HL-60/S4 treated with retinoic acid at 250 ng/mL for 4 days and 3 days (cell line): ENCODE measurements around the gene BCL2A1.
"Not testable (repeated sequence)": the region's sequence is repeated elsewhere in the genome, so short reads cannot be mapped to it uniquely, and the experiment has no call there.

ENCODE experiments used
- in situ Hi-C: fragments of 300-500 bp; cut with MboI; formaldehyde crosslinking; loops from 2 replicates; pipeline ENCODE4 v1.7.0; 2022; ENCODE audit warnings: low sequenced_read_pairs

Gene BCL2A1

DNA sequence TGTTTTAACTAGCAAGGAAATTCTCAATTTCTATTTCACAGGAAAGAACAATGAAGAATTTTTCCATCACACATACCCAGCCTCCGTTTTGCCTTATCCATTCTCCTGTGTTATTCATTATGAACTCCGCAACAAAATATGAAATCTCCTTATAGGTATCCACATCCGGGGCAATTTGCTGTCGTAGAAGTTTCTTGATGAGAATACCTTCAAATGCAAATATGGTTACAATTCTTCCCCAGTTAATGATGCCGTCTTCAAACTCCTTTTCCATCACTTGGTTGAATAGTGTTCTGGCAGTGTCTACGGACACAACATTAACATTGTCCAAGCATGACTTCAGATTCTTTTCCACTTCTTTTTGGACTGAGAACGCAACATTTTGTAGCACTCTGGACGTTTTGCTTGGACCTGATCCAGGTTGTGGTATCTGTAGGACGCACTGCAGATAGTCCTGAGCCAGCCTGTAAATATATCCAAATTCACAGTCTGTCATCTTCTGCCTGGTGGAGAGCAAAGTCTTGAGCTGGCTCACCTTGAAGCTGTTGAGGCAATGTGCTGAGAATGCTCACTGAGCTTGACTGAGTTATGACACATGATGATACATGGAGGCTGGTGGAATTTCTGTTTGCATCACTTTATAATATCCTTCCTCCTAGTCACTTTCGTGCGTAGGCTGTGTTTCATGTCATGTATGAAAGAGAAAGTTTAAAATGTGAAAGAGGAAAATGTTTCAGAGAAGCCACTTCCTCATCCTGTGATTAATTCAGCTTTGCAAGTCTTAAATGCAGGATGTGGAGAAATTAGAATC lies at the start of gene BCL2A1:
Gene BCL2A1 (minus strand): TSS at position 573 of the 811 bp plus-strand sequence. CDS start 77 bp downstream, at position 496.
- in situ Hi-C loops, result no loop called here

DNA sequence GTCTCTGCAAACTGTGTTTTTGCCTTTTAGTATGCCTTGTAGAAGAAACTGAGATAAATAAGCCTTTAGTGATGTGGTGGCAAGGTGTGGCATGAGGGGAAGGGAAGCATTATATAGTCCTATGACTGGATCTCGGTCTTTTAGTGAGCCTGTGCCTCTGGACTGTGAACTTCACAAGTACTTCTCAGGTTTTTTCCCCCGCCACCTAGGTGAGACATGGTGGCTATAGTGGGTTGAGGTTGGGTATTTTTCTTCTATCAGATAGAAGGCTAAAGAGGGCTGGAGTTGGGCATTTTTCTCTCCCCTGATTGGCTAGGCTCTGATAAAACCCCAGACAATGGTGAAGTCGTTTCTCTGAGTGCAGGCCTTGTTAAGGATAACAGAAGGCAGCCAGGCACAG lies 49.7 kb upstream of the BCL2A1 start:
- in situ Hi-C loops, result no loop called here

DNA sequence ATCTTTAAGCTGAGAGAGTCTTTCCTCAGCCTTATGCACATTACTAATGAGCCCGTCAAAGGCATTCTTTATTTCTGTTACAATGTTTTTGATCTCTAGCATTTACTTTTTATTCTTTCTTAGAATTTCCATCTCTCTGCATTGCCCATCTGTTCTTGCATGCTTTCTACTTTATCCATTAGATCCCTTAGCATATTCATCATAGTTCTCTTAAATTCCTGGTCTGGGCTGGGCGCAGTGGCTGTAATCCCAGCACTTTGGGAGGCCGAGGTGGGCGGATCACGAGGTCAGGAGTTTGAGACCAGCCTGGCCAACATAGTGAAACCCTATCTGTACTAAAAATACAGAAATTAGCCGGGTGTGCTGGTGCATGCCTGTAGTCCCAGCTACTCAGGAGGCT lies 49.2 kb upstream of the BCL2A1 start:
- in situ Hi-C loops, result not testable (repeated sequence)

DNA sequence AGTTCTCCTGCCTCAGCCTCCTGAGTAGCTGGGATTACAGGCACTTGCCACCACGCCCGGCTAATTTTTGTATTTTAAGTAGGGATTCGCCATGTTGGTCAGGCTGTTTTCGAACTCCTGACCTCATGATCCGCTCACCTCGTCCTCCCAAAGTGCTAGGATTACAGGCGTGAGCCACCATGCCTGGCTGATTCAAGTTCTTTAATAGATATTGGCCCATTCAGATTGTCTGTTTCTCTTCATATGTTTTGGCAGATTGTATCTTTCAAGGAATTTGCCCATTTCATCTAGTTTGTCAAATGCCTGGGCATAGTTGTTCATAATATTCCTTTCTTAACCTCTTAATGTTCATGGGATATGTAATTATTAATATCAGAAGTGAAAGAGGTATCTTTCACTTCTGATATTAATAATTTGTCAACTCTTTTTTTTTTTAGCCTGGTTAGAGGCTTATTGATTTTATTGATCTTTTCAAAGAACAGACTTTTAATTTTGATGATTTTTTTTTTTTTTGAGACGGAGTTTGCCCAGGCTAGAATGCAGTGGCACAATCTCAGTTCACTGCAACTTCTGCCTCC lies 48.3 kb upstream of the BCL2A1 start:
- in situ Hi-C loops, result no loop called here

DNA sequence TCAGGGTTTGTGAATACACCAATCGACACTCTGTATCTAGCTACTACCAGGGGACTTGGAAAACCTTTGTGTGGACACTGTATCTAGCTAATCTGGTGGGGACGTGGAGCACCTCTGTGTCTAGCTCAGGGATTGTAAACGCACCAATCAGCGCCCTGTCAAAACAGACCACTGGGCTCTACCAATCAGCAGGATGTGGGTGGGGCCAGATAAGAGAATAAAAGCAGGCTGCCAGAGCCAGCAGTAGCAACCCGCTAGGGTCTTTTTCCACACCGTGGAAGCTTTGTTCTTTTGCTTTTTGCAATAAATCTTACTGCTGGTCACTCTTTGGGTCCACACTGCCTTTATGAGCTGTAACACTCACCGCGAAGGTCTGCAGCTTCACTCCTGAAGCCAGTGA lies 46.1 kb upstream of the BCL2A1 start:
- in situ Hi-C loops, result not testable (repeated sequence)

DNA sequence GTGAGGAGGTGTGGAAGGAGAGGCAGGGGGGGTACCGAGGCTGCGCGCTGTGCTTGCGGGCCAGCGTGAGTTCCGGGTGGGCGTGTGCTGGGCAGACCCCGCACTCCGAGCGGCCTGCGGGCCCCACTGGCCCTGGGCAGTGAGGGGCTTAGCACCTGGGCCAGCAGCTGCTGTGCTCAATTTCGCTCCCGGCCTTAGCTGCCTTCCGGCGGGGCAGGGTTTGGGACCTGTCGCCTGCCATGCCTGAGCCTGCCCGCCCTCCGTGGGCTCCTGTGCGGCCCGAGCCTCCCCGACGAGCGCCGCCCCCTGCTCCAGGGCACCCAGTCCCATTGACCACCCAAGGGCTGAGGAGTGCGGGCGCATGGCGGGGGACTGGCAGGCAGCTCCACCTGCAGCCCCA lies 45.5 kb upstream of the BCL2A1 start:
- in situ Hi-C loops, result not testable (repeated sequence)

DNA sequence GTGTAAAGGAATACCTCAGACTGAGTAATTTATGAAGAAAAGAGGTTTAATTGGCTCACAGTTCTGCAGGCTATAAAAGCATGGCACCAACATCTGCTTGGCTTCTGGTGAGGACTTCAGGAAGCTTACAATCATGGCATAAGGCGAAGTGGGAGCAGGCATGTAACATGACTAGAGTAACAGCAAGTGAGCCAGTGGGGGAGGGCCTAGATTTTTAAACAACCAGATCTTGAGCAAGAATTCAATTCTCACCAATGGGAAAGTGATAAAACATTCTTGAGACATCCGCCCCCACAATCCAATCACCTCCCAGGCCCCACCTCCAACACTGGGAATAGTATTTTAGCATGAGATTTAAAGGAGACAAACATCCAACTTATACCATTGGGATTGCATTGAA lies 44.2 kb upstream of the BCL2A1 start:
- in situ Hi-C loops, result no loop called here

DNA sequence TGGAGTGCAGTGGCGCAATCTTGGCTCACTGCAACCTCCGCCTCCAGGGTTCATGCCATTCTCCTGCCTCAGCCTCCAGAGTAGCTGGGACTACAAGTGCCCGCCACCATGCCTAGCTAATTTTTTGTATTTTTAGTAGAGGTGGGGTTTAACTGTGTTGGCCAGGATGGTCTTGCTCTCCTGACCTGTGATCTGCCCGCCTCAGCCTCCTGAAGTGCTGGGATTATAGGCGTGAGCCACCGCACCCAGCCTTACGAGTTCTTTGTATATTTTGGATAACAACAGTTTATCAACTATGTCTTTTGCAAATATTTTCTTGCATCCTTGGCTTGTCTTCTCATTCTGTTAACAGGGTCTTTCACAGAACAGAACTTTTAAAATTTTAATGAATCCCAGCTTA lies 43.2 kb upstream of the BCL2A1 start:
- in situ Hi-C loops, result not testable (repeated sequence)

DNA sequence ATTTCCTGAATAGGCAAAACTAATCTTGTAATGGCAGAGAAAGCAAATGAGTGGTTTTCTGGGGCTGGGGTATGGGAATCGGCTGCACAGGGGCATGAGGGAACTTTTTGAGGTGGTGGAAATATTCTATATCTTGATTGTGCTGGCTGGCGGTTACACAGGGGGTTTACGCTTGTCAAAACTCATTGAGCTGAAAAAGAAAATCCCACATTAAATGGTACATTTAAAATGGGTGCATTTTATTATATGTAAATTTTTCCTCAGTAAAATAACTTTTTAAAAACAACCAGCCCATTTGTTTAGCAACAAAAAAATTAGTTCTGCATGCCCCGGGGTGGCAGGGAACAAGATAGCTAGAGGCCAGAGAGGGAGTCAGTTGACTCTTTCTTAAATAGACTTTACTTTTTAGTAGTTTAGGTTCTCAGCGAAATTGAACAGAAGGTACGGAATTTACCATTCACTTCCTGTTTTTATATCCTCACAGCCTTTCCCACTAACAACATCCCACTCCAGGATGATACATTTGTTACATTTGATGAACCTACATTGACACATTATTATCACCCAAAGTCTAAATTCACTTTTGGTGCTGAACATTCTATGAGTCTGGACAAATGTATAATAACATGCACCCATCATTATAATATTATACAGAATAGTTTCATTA lies 41.2 kb upstream of the BCL2A1 start:
- in situ Hi-C loops, result no loop called here

DNA sequence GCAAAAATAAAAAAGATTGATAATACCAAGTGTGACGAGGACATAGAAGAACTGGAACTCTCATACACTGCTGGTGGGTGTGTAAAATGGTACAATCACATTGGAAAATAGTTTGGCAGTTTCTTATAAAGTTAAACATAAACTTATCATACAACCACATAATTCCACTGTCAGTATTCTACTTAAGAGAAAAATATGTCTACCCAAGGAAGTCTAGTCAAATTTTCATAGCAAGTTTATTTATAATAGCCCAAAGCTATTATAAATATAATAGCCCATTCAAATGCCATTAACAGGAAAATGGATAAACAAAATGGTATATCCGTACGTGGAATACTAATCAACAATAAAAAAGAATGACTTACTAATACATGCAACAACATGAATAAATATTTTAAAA lies 40.6 kb upstream of the BCL2A1 start:
- in situ Hi-C loops, result no loop called here

DNA sequence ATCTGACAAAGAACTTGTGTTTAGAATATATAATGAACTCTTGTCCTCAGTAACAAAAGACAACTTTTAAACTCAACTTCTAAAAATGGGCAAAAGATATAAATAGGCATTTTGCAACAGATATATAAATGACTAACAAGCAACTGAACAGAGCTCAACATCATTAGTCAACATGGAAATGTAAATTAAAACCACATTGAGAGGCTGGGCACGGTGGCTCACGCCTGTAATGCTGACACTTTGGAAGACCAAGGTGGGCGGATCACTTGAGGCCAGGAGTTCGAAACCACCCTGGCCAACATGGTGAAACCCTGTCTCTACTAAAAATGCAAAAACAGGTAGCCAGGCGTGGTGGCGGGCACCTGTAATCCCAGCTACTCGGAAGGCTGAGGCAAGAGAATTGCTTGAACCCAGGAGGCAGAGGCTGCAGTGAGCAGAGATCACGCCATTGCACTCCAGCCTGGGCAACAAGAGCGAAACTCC lies 40.1 kb upstream of the BCL2A1 start:
- in situ Hi-C loops, result not testable (repeated sequence)

DNA sequence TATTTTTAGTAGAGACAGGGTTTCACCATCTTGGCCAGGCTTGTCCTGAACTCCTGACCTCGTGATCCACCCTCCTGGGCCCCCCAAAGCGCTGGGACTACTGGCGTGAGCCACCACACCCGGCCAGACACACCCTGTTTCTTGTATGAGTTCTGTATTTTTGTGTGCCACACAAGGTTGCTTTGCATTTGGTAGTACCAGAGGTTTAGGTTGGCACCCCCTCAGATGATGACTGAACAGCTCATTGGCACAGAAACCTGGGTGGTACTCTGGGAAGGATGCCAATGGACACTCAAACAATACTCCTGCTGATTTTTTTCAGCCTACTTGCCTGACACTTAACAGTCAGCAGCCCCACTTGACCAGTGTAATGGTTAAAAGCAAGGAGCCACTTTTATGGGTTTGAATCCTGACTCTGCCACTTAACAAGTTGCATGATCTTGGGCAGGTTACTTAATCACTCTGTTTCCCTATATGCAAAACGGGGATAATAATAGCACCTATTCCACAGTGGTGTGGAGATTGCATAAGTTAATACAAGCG lies 39.2 kb upstream of the BCL2A1 start:
- in situ Hi-C loops, result no loop called here

DNA sequence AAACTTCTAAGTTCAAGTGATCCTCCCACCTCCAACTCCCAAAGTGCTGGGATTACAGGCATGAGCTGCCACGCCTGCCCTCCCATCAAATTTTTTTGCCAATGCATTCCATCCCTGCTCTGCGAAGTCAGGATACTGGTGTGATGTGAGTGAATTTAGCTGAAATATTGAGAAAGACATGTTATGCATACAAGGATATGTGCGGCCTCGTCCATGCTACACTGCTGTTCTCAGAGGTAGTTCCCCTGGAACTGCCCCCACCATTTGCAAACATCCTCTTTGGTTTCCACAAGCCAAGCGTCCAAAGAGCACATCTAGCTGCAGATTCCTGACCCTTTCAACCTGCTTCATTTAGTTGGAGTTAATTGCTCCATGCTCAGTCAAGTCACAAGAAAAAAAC lies 36.5 kb upstream of the BCL2A1 start:
- in situ Hi-C loops, result no loop called here

DNA sequence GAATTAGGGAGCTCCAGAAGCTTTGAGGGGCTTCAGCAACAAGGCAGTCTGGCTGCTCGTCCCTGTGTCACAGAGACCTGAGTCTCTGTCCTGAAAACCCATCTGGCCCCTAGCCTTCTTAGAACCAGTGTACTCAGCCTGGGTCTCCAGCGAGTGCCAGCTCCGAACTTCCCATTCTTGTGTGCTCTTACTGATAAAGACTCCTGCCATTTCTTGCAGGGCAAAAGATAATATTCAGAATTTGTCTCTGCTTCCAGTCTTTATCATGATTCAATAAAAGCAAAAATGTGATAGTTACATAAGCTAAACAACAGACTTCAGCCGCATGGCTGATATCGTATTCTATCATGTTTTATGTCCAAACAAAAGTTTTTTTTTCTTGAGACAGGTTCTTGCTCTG lies 36.0 kb upstream of the BCL2A1 start:
- in situ Hi-C loops, result no loop called here

DNA sequence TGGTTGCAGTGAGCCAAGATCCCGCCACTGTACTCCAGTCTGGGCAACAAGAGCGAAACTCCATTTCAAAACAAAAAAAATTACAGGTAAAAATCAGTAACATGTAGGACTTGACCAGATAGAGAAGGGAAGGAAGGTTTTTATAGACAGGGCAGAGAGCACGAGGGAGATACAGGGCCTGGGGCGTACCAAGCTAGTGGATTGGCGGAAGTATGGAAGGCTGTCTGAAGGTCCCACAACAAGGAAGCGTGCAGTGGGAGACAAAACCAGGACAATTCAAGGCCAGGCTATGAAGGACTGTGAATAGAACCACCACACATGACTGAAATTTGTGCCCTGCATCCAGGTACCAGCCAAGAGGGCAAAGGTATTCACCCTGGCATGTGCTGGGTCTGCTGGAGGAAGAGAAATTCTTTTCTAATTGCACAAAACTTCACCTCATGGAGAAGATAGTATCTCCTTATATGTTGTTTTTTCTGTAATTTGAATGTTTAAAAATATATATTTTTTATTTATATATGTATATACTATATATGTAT lies 33.0 kb upstream of the BCL2A1 start:
- in situ Hi-C loops, result no loop called here

DNA sequence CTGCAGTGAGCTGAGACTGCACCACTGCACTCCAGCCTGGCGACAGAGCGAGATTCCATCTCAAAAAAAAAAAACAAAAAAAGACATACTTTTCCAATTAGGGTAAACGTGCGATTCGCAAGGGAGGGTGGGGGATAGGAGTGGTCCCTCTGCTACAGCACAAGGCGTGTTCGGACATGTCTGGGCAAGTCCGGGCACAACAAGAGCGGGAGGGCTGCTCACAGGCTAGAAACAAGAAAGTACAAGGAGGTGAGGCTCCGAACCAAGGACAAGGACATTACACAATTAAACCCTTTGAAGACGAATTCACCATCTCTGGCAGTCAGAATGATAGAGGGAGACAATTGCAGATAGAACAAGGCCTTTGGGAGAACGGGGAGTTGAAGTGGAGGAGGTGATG lies 32.2 kb upstream of the BCL2A1 start:
- in situ Hi-C loops, result no loop called here

DNA sequence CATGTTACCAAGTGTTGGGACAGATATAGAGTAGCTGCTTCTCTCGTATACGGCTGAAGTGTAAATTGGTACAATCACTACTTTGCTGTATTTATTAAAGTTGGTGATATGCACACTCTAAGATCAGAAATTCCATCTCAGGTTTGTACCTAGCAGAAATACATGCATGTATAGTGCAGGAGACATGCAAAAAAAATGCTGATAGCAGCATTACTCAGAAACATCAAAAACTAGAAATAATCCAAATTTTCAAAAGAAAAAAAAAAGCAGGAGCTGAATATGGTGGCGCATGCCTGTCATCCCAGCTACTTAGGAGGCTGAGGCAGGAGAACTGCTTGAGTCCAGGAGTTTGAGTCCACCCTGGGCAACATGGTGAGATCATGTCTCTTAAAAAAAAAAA lies 31.3 kb upstream of the BCL2A1 start:
- in situ Hi-C loops, result no loop called here

DNA sequence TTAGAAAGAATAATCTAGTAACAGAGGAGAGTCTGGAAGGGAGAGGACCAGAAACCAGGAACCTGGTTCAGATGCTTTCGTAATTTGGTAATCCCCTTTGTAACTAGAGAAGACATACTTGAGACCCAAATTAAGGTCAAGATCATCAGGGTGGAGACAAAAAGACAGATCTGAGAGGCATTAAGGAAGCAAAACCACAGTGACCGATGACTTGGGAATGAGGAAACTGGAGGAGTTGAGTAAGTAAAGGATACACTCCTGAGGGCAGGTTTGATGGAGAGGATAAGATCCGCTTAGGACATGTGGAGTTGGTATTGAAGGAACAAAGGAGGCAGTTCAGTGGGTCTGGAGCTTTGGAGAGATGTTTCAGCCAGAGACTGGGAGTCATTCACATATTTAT lies 23.6 kb upstream of the BCL2A1 start:
- in situ Hi-C loops, result no loop called here

DNA sequence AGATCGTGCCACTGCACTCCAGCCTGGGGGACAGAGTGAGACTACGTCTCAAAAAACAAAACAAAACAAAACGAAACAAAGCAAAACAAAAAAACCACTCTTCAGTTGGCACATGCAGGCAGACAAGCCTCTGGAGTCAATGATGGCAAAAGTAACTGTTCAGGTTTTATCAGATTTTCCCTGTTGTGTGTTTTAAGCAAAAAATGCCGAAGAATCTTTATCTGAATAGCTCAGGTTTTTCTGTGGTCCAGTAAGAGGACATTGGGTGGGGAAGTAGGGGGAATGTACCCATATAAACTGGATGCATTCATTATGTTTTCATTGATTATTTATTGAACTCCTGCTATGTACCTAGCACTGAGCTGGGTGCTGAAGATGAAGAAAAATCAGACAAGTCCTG lies 20.8 kb upstream of the BCL2A1 start:
- in situ Hi-C loops, result no loop called here

DNA sequence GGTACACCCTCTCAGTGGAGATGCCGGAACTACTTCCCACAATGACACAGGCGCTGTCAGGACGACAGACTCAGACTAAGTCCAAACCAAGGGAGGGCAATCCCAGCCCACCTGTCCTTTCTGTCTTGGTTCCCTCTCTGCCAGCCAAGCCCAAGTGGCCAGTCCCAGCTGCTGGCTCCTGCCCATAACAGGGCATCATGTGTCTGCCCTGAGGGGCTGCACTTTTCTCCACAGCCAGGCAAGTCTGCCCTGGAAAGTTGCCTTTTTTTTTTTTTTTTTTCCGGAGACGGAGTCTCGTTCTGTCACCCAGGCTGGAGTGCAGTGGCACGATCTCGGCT lies 20.0 kb upstream of the BCL2A1 start:
- in situ Hi-C loops, result no loop called here

DNA sequence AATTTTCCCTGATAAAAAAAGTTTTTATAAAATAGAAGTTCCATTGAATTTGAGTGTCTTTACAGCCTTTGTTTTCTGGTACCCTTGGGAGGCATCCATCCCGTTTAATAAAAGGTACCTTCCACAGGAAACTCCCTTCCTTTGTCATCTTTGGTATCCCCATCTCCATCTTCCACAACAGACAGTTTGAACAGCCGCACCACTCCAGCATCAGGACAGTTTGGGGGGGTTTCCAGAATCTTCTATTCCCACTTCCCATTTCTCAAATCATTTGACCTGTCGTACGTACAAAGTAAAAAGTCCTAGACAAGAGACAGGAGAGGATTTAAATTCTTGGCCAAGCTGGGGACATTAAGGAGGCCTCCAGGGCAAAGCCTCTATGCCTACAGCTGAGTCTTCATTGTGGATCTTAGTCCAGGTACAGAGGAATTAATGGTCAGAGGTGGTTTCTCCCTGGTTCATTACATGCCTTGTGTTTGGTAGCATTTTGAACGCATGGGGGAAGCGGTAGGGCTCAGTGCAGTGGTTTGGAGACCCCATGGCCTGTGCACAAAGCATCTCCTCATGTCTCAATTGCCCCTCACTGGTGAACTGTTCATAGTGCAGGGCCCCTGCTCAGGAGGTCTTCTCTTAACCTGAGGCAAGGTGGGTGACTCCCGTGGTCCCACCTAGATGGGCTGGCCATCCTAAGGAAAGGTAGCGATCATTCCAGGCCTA lies 19.4 kb upstream of the BCL2A1 start:
- in situ Hi-C loops, result no loop called here
